GM13976 (cell line): ENCODE data around the gene CA5A.

ENCODE experiments used
- DNase-seq: peaks from one replicate; pipeline ENCODE4 v3.0.0; 2012; ENCODE audit warnings: low spot score
- in situ Hi-C: fragments of 300-500 bp; cut with MboI; formaldehyde crosslinking; loops from one replicate; pipeline ENCODE4 v1.12.0; 2022; ENCODE audit warnings: low sequenced_read_pairs, mixed read lengths, inconsistent platforms; ENCODE audit not compliant: unreplicated experiment
- TF ChIP-seq, protein P1 (sequence below): IDR thresholded peaks from 2 replicates; pipeline ENCODE4 v1.5.1; 2012; ENCODE audit warnings: borderline replicate concordance, mild to moderate bottlenecking; ENCODE audit not compliant: insufficient read depth; ENCODE audit errors: extremely low read depth, missing control alignments, control extremely low read depth

CA5A gene

DNA sequence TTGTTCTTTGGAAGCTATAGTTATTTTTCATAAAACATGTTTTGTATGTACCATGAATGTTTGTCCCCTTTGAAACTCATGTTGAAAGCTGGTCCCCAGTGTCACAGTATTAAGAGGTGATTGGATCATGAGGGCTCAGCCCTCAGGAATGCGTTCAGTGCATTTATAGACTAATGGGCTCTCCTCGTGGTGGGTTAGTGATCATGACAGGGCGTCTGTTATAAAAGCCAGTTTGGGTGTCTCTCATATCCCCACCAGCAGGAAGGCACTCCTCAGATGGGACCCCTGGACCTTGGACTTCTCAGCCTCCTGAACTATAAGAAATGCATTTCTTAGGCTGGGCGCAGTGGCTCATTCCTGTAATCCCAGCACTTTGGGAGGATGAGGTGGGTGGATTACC is 25.3 kb upstream of the CA5A start:
- TF ChIP-seq, protein P1, sequence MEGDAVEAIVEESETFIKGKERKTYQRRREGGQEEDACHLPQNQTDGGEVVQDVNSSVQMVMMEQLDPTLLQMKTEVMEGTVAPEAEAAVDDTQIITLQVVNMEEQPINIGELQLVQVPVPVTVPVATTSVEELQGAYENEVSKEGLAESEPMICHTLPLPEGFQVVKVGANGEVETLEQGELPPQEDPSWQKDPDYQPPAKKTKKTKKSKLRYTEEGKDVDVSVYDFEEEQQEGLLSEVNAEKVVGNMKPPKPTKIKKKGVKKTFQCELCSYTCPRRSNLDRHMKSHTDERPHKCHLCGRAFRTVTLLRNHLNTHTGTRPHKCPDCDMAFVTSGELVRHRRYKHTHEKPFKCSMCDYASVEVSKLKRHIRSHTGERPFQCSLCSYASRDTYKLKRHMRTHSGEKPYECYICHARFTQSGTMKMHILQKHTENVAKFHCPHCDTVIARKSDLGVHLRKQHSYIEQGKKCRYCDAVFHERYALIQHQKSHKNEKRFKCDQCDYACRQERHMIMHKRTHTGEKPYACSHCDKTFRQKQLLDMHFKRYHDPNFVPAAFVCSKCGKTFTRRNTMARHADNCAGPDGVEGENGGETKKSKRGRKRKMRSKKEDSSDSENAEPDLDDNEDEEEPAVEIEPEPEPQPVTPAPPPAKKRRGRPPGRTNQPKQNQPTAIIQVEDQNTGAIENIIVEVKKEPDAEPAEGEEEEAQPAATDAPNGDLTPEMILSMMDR: no peak
- in situ Hi-C loops: no loop called here
- DNase-seq: no peak

DNA sequence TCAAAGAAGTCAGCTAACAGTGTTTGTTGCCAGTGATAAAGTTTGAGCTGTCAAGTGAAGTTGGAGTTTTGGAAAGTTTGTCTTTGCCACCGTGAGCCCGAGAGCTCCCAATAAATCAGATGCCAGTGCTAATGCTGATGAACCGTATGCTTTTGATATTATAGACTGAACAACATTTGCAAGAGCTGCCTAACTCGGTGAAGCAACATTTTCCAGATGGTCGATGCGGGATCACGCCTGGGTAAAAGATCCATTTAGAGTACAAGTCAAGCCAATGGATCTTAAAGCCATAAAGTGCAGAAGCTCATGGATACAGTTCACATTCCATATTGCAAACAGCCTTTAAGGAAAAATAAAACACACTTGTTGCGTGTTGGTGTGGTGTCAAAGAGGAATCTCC is 24.5 kb upstream of the CA5A start:
- TF ChIP-seq, protein P1: no peak
- no peak for DNase-seq
- in situ Hi-C loops: no loop called here

DNA sequence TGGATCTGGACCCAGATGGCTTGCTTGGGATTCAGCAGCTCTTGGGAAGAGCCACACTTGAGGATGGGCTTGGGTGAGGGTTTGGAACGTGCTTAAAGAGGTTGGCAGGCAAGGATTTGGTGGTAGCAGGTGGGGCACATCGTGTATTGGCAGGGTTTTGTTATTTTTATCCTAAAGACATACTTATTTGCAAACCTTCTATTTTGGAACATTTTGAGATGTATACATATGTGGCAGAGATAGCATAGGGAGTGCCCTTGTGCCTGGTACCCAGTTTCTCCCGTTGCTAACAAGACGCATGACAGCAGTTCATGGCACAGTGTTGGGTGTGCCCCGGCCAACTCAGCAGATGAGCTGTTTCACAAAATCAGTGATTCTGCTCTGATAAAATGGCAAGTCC is 24.0 kb upstream of the CA5A start:
- in situ Hi-C loops: no loop called here
- TF ChIP-seq, protein P1: no peak

DNA sequence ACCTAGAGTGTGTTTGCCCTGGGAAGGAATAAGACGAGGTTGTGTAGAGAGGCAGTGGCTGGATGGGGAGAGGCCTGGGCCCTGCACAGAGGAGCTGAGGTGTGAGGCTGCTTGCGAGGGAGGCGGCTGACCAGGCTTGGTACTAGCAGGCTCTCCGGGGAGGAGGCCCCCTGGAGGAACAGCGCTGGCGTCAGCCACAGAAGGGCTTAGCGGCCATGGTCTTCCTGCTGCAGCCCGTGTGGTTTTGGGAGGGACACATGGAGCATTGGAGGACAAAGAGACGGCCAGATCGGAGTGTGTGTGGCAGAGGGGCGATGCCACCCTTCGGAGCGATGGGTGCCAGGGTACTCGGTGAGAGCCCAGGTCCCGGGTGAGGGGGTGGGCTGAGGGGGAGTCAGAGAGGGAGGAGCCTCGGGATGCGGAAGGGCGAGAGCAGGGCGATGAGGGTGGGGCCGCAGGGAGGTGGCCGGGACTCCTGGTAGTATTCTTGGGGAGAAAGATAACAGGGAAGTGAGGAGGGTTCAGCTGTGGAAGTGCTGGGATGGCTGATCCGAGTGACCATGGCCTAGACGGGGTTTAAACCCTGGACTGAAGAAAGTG is 23.2 kb upstream of the CA5A start:
- no peak for DNase-seq
- in situ Hi-C loops: no loop called here
- TF ChIP-seq, protein P1: no peak

More for the DNA sequence above, 24.0 kb upstream of the CA5A start:
- DNase-seq: no peak

DNA sequence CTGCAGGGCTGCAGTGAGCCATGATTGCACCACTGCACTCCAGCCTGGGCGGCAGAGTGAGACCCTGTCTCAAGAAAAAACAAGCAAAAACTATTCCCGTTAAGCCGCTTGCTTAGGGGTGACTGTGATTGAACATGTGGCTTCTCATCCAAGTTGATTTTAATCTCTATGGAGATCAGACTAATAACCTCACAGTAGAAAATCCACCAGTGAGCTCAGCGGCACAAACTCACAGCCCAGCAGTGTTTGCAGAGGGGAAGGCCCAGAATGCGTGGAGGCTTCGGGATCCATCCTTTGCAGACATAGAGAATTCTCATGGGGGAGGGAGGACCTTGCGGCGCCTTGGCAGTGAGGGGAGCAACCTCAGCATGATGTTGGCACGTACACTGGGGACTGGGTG is 22.3 kb upstream of the CA5A start:
- DNase-seq: no peak
- TF ChIP-seq, protein P1: no peak
- in situ Hi-C loops: no loop called here

DNA sequence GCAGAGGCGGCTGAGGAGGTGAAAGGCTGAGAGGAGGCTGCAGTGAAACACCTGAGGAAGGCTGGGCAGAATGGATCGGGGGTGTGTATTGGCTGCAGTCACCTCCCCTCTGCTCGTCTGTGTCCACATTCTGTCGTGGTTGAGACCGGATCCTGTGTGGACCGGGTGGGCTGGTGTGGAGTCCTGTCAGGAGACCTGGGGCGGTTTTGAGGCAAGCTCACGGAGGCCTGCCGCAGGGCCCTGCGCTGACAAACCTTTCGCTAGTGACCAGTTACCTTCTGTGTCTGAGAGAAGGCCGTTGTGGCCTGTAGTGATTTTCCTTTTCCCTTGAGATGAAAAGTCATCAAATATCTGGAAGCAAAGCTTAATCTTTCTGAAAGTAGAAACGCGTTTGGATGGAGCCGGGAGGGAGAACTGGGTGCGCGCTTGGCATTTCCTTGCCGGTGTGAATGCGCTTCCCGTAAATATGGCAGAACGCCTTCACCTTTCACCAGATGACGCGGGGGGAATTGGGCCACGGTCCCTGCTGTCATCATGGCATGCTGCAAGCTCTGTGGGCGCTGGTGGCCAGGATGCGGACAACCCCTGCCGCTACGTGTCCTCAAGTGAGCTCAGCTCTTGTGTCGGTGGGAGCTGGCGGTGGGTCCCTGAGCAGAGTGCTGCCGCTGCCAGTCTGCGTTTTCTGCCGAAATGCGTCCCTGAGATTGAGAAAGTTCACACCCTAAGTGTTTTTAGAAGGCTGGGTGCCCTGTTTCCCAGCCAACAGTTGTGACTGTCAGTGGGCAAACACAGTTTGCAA is 21.2 kb upstream of the CA5A start:
- DNase-seq: no peak
- TF ChIP-seq, protein P1: no peak
- in situ Hi-C loops: no loop called here
